Skin epidermis (tissue), 12 donors: ENCODE results near the gene STRN4.
A peak's percentile ranks its signal among the peaks of the same experiment; 100 is the strongest.
"Not testable (repeated sequence)": the region's sequence is repeated elsewhere in the genome, so short reads cannot be mapped to it uniquely, and the experiment has no call there.

Experiments used
- H3K27ac ChIP-seq, 21 experiments: fragments of 200-600 bp; sonication (generic) in 11 of 21; one replicate each; pipeline ENCODE4 v1.5.0; 2020; ENCODE audit warnings: mild to moderate bottlenecking in 3 of 21, inconsistent platforms in 2 of 21, moderate library complexity in 2 of 21
- H3K4me3 ChIP-seq, 7 experiments: fragments of 200-600 bp; sonication (generic) in 2 of 7; one replicate each; pipeline ENCODE4 v1.5.0; 2020; ENCODE audit warnings: inconsistent platforms in 2 of 7, mild to moderate bottlenecking in 2 of 7, moderate library complexity in 1 of 7

STRN4 gene

DNA sequence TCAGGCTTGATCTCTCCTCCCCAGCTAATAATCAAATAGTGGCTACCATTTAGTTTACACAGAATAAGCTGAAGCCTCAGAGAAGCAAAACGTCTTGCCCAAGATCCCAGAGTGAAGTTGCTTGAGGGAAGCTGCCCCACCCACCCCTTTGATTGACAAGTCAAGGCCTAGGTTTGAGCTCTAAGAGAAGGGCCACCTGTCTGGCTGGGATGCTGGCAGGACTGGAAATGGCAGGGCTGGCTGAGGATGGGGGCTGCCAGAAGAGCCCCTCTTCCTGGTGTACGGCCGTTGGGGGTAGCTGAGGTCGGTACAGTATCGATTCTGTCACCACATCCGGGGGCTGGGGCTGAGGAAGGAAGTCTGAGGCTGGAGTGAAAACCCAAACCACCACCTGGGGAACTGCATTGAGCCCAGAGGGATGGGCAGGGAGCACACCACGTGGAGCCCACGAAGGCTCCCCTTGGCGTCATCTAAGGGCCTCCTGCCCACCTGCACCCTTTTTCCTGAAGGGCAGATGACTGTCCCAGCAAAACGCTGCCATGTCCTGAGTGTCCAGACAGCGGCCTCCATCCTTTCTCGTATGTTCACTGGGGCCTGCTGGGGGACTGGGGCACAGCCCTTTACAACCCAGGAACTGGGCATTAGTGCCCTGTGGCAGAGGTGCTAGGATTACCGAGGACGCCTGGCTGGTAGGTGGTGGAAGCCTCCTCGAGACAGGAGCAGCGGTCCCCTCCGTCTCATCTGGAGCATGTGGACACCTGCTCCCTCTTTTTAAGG is 27.9 kb downstream of the STRN4 start:
- H3K27ac ChIP-seq, result peak overlapping the region in 20 of 21 experiments; percentile 13 to 97 (median 92)
- peak overlapping the region in 4 of 7 experiments; percentile 6 to 92 (median 72) for H3K4me3 ChIP-seq

DNA sequence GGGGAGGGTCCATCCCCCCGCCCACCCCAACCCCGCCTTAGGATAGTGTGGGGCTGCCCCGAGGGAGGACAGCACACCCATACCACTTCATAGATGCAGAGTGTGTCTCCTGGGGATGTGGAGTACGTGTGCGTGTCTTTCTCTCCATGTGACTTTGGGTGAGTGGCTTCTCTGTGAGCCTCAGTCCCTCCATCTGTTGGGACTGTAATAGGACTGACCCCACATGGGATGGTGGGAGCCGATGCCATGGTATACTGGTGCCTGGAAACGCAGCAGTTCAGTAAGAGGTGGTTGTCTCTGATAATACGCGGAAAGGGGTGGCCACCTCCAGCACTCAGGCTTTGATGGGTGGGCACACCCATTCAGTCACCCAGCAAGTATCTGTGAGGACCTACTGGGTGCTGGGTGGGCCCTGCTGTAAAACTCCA is 28.5 kb downstream of the STRN4 start:
- H3K27ac ChIP-seq, result peak overlapping the region in 20 of 21 experiments; percentile 73 to 97 (median 92)
- peak overlapping the region; percentile 67 to 93 (median 85) for H3K4me3 ChIP-seq

DNA sequence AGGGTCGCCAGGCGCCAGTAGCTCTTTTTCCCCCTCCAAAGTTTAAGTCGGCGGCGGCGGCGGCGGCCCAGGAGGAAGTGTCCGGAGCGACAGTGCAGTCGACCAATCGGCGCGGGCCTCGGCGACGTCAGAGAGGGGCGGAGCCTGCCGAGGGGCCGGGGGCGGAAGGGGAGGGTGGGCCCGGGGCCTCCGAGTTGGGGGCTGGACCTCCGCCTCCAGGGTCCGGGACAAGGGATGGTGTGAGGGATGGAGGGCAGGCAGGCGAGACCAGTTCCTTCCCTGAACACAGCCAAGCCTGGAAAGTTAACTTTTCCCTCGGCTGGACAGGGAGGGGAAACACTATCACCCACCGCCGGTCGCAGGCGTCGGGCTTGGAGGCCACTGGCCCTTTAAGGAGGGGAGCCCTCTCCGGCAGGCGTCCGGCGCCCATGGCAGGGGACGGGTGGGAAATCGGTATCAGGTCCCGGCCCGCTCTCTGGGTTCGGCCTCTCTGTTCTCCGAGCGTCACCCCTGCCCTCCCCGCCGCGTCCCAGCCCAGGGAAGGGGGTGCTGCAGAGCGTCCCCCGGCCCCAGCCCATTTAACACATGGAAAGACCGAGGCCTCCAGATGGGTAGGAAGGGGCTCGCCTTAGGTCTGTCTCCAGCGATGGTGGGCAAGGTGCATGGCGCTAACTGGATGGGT is 29.1 kb downstream of the STRN4 start, which contains the start of gene PRKD2:
Gene PRKD2, minus strand, starts transcription at position 81 of the 682 bp plus-strand sequence. CDS start 744 bp downstream, outside the sequence.
- Histone ChIP-seq H3K4me3 (peak within 1 kb of the TSS; percentile 67 to 93 (median 85)), H3K27ac (peak within 1 kb of the TSS; percentile 64 to 97 (median 91))

DNA sequence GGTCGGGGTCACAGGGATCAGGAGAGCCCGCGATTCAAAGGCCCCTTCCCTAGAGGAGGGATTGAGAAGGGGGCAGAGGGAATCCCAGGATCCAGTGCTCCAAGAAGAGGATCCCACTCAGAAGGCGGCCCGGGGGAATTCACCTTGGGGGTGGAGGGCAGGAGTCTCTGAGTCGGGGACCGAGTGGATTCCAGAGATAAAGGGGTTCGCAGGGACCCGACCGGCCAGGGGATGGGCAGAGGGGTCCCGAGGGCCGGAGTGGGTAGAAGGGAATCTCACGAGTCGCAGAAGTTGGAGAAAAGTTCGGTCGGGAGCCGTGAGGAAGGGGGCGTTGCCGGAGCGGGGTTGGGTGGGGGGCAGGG is 29.6 kb downstream of the STRN4 start:
- Histone ChIP-seq H3K27ac (peak overlapping the region; percentile 64 to 97 (median 91)), H3K4me3 (peak overlapping the region; percentile 67 to 93 (median 85))

DNA sequence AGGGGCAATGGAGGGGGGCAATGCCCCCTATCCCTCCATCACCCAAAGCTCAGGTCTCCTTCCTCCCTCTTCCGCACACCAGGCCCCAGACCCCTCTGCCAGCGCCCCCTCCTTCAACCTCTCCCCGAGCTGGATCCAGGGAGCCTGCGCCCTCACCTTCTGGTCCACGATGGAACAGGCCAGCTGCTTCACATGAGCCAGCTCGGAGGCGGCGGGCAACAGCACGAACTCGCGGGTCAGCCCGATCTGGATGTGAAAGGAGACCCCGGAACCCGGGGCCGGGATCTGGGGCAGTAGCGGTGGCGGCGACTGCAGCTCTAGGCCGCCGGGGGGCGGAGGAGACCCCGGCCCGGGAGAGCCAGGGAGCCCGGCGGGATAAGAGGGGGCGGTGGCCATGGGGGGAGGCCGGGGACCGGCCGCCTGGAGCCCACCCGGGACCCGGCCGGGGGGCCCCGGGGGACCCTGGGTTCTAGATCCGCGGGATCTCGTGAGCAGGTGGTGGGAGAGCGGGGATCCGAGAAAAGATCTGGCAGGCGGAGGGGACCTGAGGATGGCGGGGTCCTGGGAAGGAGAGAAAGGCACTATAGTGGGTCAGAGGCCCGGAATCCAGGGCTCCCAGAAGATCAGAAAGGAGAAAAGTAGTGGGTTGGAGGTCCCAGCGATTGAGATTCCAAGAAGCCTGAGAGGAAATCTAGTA is 30.1 kb downstream of the STRN4 start:
- H3K27ac ChIP-seq, result peak overlapping the region; percentile 64 to 97 (median 91)
- H3K4me3 ChIP-seq, result peak overlapping the region; percentile 67 to 93 (median 85)

DNA sequence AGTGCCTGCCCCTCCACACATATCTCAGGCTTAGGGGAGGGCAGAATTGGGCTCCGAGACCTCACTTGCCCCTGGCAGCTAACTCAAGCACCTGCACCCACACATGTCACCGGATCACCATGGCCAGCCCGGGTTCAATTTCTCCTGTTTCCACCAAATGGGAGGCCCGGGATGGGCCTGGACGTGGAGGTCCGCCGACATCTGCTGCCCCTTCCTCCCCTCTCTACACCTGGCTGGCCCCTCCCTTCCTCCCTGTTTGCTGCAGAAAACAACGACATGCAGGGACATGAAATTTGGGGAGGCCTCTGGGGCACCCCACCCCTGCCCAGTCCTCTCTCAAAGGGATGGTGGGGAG is 30.7 kb downstream of the STRN4 start:
- H3K27ac ChIP-seq, result peak overlapping the region; percentile 23 to 97 (median 91)

DNA sequence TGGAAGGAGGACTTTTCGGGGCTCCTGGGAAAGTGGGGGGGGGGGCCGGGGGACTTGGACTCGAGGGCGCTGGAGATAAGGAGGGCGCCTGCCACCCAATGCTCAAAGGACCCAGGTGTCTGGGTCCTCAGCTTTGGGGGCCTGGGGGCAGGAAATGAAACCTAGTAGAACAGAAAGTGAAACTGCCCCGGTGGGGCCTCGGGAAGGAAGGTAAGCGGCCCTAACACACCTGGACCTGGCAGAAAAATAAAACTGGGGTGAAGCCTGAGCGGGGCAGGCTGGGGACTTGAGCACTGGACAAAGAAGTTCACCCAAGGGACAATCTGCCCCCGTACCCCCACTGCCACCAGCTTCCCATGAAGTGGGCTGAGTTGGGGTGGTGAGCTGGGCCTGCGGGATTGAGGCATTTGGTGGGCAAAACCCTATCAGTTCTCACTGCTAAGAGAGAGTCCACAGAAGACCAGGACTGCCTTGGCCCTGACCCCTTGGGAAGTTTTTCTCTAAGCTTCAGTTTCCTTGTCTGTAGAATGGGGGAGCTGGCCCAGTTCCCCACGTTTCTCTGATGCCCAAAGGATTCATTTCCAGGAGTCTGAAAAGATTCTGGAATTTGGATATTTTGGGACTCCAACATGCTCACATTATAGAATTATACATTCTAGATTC is 31.7 kb downstream of the STRN4 start:
- peak overlapping the region; percentile 40 to 97 (median 91) for H3K27ac ChIP-seq
- H3K4me3 ChIP-seq, result peak overlapping the region; percentile 52 to 93 (median 85)

More for the DNA sequence above, 30.7 kb downstream of the STRN4 start:
- peak overlapping the region; percentile 67 to 93 (median 85) for H3K4me3 ChIP-seq

DNA sequence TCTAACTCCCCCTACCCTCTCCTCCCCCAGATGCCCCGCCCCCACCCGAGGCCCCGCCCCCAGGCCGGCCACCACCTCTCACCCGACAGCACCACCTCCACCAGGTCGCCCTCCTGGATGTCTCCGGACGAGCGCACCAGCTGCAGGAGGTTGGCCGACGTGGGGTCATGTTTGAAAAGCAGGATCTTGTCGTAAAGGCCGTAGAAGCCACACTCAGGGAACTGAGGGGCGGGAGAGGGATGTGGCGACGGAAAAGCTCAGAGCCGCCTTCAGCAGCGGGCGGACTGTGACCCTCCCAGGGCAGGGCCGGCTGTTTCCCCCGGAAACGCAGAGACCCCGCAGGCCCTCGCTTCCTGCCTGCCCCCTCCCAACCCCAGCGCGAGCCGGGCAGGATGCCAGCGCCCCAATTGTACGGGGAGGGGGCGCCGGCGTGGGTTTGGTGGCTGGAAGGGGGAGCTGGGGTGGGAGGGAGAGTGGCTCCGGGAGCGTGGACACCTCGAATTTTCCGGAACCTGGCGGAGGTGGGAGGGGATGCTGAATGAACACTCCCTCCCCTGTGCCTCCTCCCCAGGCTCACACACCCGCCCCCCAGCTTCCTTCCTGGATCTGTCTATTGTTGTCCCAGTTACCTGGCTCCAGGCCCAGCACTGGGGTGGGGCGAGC is 32.3 kb downstream of the STRN4 start:
- H3K4me3 ChIP-seq, result peak overlapping the region; percentile 52 to 93 (median 85)
- peak overlapping the region; percentile 19 to 97 (median 91) for H3K27ac ChIP-seq

DNA sequence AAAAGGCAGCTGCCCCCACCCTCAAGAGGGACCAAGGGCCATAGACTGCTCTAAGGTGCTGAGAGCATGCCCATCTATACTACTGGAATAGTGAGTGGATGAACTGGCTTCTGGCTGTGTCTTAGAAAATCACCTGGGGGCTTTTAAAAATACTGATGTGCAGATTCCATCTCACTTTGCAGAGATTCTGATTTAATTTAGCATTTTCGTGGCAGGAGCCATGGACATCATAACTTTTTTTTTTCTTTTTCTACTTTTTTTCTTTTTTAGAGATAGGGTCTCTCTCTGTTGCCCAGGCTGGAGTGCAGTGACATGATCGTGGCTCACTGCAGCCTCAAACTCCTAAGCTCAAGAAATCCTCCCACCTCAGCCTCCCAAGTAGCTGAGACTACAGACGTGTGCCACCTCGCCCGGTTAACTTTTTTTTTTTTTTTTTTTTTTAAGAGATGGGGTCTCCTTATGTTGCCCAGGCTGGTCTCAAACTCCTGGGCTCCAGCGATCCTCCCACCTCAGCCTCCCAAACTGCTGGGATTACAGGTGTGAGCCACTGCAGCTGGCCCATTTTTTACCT is 33.4 kb downstream of the STRN4 start:
- peak overlapping the region in 3 of 21 experiments; percentile 91 to 97 (median 95) for H3K27ac ChIP-seq
- H3K4me3 ChIP-seq, result not testable (repeated sequence)

DNA sequence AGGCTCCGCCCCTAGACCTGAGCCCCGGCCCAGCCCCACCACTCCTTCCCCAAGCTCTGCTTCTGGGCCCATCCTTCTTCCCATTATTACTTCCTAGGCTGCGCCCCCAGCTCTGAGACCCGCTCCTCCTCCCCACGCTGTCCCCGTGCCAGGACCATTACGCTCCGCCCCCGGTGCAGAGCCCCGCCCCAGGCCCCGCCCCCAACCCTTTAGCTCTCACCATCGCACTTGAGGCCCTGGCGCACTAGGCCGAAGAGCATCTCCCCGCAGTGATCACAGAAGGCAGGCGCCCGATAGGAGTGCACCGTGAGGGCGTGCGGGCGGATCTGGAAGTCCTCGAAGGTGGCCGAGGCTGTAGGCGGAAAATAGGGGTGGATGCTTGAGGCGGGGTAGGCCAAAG is 35.6 kb downstream of the STRN4 start:
- Histone ChIP-seq H3K27ac (no peak overlapping the region), H3K4me3 (no peak overlapping the region)

DNA sequence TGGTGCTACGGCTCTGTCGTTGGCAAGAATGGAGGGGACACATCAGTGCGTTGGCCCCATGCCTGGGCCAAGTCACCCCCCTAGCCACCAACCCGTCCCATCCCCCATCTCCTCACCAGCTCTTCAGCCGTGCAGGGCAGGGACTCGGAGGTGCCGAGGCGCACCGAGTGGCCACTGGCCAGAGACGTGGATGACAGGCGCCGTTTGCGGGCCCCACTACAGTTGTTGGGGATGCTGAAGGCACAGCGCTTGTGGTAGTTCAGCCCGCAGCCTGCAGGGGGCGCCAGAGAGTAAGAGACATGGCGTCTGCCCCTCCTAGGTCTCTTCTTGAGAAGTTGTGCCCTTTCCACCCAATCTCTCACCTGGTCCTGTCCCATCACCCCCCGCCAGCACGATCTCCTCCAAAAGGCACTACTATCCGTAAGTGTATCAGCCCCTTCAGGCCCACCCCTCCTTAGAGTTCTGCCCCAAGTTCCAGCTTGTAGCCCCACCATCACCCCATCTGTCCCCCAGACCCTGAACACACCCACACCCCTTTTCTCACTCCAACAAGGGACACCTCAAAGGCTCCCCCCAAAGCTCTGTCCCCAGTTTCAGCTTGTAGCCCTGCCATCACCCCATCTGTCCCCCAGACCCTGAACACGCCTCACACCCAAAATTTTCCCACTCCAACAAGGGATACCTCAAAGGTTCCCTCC is 41.7 kb downstream of the STRN4 start:
- H3K27ac ChIP-seq, result no peak overlapping the region
- H3K4me3 ChIP-seq, result no peak overlapping the region

DNA sequence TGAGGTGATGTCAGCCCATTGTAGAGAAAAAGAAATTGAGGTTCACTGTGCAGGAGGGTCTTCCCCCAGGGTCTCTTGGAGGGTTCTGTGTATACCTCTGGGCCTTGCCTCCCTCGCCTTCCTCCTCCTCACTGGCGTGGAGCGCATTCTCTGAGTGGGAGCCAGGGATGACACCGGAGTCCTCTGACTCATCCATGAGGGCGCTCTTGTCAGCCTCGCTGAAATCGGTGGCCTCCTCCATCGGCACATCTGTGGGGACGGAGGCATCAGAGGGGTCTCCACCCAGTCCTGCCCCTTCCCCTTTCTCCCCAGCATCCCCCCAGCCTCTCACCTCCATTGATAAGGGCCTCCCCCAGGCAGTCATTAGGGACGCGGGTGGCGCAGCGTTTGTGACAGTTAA is 45.5 kb downstream of the STRN4 start:
- Histone ChIP-seq H3K27ac (no peak overlapping the region), H3K4me3 (no peak overlapping the region)

DNA sequence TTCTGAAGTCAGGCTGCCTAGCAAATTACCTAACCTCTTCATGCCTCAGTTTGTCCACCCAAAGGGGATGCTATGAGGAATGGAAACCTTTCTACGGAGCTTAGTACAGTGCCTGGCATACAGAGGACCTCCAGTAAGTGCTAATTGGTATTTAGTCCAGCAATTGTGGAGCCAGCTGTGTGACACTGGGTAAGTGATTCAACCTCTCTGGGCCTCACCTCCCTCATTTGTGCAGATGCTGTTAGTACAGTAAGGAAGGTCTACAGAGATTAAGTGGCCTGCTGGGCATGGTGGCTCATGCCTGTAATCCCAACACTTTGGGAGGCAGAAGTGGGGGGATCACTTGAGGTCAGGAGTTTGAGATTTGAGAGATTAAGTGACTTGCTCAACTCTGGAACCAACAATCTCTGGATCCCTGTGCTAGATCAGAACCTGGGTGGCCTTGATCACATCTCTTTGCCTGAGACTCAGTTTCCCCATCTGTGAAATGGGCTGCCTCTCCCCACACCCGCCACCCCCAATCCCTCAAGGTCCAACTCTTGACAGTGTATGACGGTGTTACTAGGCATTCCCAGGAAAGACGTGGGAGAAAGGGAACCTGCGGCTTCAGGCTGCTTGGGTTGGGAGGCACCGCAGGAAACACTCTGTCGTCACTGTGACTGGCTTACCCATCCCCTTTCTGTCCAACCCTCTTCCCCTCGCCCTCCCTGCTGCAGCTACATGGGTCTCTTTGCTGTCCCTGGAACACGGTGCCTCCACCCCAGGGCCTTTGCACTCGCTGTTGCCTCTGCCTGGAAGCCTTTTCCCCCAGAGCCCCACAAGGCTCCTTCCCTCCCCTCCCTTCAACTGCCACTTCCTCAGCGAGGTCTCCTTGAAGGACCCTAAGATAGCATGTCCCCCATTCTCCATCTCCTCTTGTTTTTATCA is 47.6 kb downstream of the STRN4 start:
- H3K4me3 ChIP-seq, result no peak overlapping the region
- H3K27ac ChIP-seq, result no peak overlapping the region

DNA sequence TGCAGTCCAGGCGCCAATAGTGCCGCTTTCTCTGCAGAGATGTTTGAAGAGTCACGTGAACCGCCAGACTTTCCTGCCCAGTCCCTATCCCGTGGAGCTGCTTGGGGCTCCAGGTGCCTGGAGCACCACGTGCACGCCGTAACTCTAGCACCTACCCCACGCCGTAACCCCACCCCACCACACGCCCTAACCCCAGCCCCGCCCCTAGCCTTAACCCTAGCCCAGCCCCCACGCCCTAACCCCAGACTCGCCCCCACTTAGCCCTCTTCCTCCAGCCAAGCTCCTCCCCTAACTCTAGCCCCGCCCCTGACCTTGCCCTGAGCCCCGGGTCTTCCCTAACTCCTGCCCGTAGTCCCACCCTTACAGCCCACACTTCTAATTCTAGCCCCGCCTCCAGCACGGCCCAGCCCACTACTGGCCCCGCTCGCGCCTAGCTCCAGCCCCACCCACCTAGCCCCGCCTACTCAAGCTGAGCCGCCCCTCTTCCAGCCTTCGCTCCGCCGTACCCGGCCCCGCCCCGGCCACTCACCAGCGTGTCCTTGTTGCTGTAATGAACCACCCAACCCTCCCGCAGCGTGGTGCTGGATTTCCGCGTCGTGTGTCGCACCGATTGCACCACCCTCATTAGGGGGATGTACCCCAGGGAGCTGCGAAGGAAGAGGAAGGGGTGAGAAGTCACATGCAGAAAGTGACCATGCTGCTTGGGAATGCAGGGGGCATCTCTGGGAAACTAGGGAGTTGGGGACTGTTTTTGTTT is 48.9 kb downstream of the STRN4 start:
- Histone ChIP-seq H3K27ac (peak overlapping the region in 2 of 21 experiments; percentile 6 to 14), H3K4me3 (no peak overlapping the region)

DNA sequence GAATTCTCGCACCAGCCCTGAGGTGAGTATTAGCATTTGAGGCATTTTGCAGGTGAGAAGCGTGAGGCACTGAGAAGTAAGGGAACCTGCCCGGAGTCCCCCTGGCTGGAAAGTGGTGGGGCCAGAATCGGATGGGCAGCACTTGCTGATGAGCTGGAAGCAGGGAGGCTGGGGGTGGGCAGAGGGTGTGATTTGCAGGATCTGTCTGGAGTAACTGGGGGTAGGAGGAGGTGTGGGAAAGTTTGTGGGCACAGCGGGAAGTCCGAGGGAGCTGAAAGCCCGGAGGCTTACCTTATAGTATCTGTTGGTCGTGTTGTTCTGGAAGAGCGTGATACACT is 49.4 kb downstream of the STRN4 start:
- no peak overlapping the region for H3K4me3 ChIP-seq
- H3K27ac ChIP-seq, result no peak overlapping the region

DNA sequence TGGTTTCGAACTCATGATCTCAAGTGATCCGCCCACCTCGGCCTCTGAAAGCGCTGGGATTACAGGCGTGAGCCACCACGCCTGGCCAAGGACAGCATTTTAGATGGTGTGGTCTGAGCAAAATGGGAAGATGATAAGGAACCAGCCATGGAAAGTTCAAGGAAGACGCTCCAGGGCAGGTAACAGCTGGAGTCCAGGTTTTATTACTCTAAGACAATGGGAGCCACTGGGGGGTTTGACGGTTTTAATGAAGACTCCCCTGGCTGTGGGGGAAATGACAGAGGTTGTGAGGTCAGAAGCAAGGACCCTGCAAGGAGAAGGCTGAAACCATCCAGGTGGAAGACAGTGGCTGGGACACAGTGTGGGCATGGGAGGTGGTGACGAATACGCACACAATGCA is 50.2 kb downstream of the STRN4 start:
- no peak overlapping the region for H3K4me3 ChIP-seq
- no peak overlapping the region for H3K27ac ChIP-seq

DNA sequence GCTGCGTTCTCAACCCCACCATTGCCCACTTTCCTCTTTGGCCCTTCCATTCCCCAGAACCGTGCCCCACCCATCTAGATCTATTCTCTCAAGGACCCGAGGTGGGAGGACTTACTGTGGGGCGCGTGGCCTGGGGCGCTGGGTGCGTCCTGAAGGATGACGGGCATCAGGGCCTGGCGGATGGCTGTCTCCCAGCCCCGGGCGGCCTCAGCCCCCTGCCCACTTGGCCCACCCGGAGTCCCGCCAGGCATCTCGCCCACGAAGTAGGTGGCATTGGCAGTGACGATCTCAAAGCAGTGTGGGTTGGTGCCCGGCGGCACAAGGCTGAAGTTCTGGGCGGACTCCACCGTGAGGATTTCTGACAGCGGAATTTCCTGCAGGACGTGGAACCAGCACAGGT is 52.5 kb downstream of the STRN4 start:
- Histone ChIP-seq H3K27ac (no peak overlapping the region), H3K4me3 (no peak overlapping the region)
